CD14-positive monocyte (primary cell): ENCODE data around the gene LIN7A. TPM values are rescaled to one million over a fixed set of nuclear protein-coding genes. Genes with fewer than 3 reads are reported as not detected.

Source experiments
- DNase-seq, 3 donors: peaks; one replicate each; pipeline ENCODE4 v3.0.0-alpha.2; 2011 to 2022
- H2AFZ ChIP-seq: 2 replicates; pipeline ENCODE4 v1.6.0; 2012; ENCODE audit warnings: mild to moderate bottlenecking, low read depth, low read length, inconsistent platforms; ENCODE audit not compliant: insufficient read depth, poor library complexity, severe bottlenecking
- H3K27ac ChIP-seq, 2 donors: 1 replicate in 1 of 2; 2 replicates in 1 of 2; pipeline ENCODE4 v1.5.1; 2012 to 2013; ENCODE audit warnings: low read length in 2 of 2, control low read depth in 1 of 2, inconsistent platforms in 1 of 2, low read depth in 1 of 2, mild to moderate bottlenecking in 1 of 2
- H3K27me3 ChIP-seq, 2 donors: one replicate each; pipeline versions ENCODE4 v1.6.0 to v1.6.1; 2011 to 2013; ENCODE audit warnings: low read length in 2 of 2; ENCODE audit not compliant: control insufficient read depth in 2 of 2, insufficient read depth in 2 of 2
- H3K36me3 ChIP-seq, 2 donors: replicated peaks in 1 of 2; 1 replicate in 1 of 2; 2 replicates in 1 of 2; pipeline versions ENCODE4 v1.5.1 to v1.6.1; 2012 to 2013; ENCODE audit warnings: low read length in 2 of 2, control low read depth in 1 of 2, inconsistent platforms in 1 of 2, mild to moderate bottlenecking in 1 of 2; ENCODE audit not compliant: insufficient read depth in 2 of 2, control insufficient read depth in 1 of 2
- H3K4me1 ChIP-seq, 2 donors: 1 replicate in 1 of 2; 2 replicates in 1 of 2; pipeline versions ENCODE4 v1.5.1 to v1.6.1; 2012 to 2013; ENCODE audit warnings: low read length in 2 of 2, control low read depth in 1 of 2, inconsistent platforms in 1 of 2, mild to moderate bottlenecking in 1 of 2, moderate library complexity in 1 of 2; ENCODE audit not compliant: insufficient read depth in 2 of 2, control insufficient read depth in 1 of 2
- H3K4me2 ChIP-seq: replicated peaks from 2 replicates; pipeline ENCODE3; 2012; ENCODE audit warnings: low read length, moderate library complexity, mild to moderate bottlenecking; ENCODE audit not compliant: poor library complexity, severe bottlenecking; ENCODE audit errors: extremely low read depth
- H3K4me3 ChIP-seq, 3 experiments: fragments of 200-600 bp in 1 of 3; sonication (generic) in 1 of 3; replicated peaks in 1 of 3; 1 replicate in 2 of 3; 2 replicates in 1 of 3; pipeline ENCODE4 v1.5.1; 2011 to 2013; ENCODE audit warnings: low read length in 3 of 3, mild to moderate bottlenecking in 3 of 3, control low read depth in 2 of 3, low read depth in 2 of 3, inconsistent platforms in 1 of 3, moderate library complexity in 1 of 3
- H3K79me2 ChIP-seq: 2 replicates; pipeline ENCODE4 v1.6.0; 2012; ENCODE audit warnings: mild to moderate bottlenecking, control low read depth, inconsistent platforms, low read length, moderate library complexity; ENCODE audit not compliant: insufficient read depth
- H3K9ac ChIP-seq: 2 replicates; pipeline ENCODE4 v1.6.0; 2017; ENCODE audit warnings: low read length, mild to moderate bottlenecking; ENCODE audit not compliant: insufficient read depth, poor library complexity, severe bottlenecking
- H3K9me3 ChIP-seq, 2 donors: replicated peaks in 1 of 2; 1 replicate in 1 of 2; 2 replicates in 1 of 2; pipeline versions ENCODE4 v1.5.1 to v1.6.1; 2012 to 2013; ENCODE audit warnings: low read length in 2 of 2, control low read depth in 1 of 2; ENCODE audit not compliant: control insufficient read depth in 1 of 2, insufficient read depth in 1 of 2
- H4K20me1 ChIP-seq: 2 replicates; pipeline ENCODE4 v1.6.0; 2012; ENCODE audit warnings: mild to moderate bottlenecking, low read length, control low read depth, moderate library complexity; ENCODE audit not compliant: insufficient read depth
- H3K27ac Mint-ChIP-seq, 7 donors: one replicate each; pipeline ENCODE4 v1.8.0; 2020; ENCODE audit warnings: mild to moderate bottlenecking in 7 of 7, mixed read lengths in 7 of 7, moderate library complexity in 6 of 7, inconsistent platforms in 2 of 7
- H3K27me3 Mint-ChIP-seq, 3 donors: one replicate each; pipeline ENCODE4 v1.8.0; 2021 to 2022; ENCODE audit warnings: low read depth in 3 of 3, mild to moderate bottlenecking in 3 of 3, mixed read lengths in 3 of 3, moderate library complexity in 3 of 3, inconsistent platforms in 1 of 3
- H3K36me3 Mint-ChIP-seq, 2 donors: one replicate each; pipeline ENCODE4 v1.8.0; 2020; ENCODE audit warnings: mixed read lengths in 2 of 2, inconsistent platforms in 1 of 2, mild to moderate bottlenecking in 1 of 2
- H3K4me1 Mint-ChIP-seq: one replicate; pipeline ENCODE4 v1.8.0; 2020; ENCODE audit warnings: mild to moderate bottlenecking, mixed read lengths
- H3K4me3 Mint-ChIP-seq, 2 donors: one replicate each; pipeline ENCODE4 v1.8.0; 2020; ENCODE audit warnings: mild to moderate bottlenecking in 2 of 2, mixed read lengths in 2 of 2, moderate library complexity in 1 of 2
- H3K9me3 Mint-ChIP-seq, 7 donors: one replicate each; pipeline ENCODE4 v1.8.0; 2020 to 2022; ENCODE audit warnings: mixed read lengths in 7 of 7, mild to moderate bottlenecking in 6 of 7, moderate library complexity in 6 of 7, inconsistent platforms in 2 of 7
- WGBS: methylation state at CpG from one replicate; pipeline ENCODE4 v1.1.5; 2013; ENCODE audit warnings: missing lambda C conversion rate; ENCODE audit not compliant: insufficient coverage; 5-methylcytosine and 5-hydroxymethylcytosine counted together
- intact Hi-C, 2 donors: fragments of 100-400 bp; cut with micrococcal nuclease; formaldehyde crosslinking; loops; one replicate each; pipeline versions ENCODE4 v1.15.0 to v1.15.1; 2023
- polyA plus RNA-seq, 3 donors: library from polyadenylated mRNA; depleted of rRNA in 1 of 3; unstranded in 2 of 3; stranded (reverse) in 1 of 3; fragments of 300-500 nt in 2 of 3; fragments of >200 nt in 1 of 3; fragmentation: Illumina TruSeq in 2 of 3; gene quantifications; 1 replicate in 2 of 3; 2 replicates in 1 of 3; pipeline ENCODE4 v1.2.3, GENCODE V29; 2012 to 2021
- TF ChIP-seq, protein P1 (sequence below): fragments of 200-600 bp; IDR thresholded peaks from one replicate; pipeline ENCODE4 v1.8.0; 2022; ENCODE audit warnings: antibody characterized with exemption, mild to moderate bottlenecking

LIN7A gene
- polyA plus RNA-seq, 3 donors: 8.0 to 16.6 (median 15.2) TPM

- Histone ChIP-seq H3K4me2 (no peak overlapping the region), H3K9me3 (peaks cover 0 to 11% of the 10 kb centered on the region in 2 donors), H3K4me1 (no peaks in the 10 kb centered on the region), H4K20me1 (no peaks in the 10 kb centered on the region), H3K4me3 (no peak overlapping the region), H3K36me3 (peaks cover 7 to 14% of the 10 kb centered on the region in 2 donors), H3K27ac (no peak overlapping the region), H3K79me2 (peaks cover 8% of the 10 kb centered on the region), H2AFZ (no peak overlapping the region), H3K9ac (no peak overlapping the region), H3K27me3 (no peaks in the 10 kb centered on the region)
- DNase-seq: no peak
- Mint-ChIP-seq H3K4me1 (no peaks in the 10 kb centered on the region), H3K27ac (no peak overlapping the region), H3K27me3 (no peaks in the 10 kb centered on the region), H3K4me3 (no peak overlapping the region), H3K9me3 (peaks cover 0 to 8% (median 4%) of the 10 kb centered on the region in 7 donors), H3K36me3 (peaks cover 38 to 40% of the 10 kb centered on the region in 2 donors)
- WGBS: no CpG with 5 or more reads among the region's 2 CpGs
- intact Hi-C loops: no loop called here
- TF ChIP-seq, protein P1, sequence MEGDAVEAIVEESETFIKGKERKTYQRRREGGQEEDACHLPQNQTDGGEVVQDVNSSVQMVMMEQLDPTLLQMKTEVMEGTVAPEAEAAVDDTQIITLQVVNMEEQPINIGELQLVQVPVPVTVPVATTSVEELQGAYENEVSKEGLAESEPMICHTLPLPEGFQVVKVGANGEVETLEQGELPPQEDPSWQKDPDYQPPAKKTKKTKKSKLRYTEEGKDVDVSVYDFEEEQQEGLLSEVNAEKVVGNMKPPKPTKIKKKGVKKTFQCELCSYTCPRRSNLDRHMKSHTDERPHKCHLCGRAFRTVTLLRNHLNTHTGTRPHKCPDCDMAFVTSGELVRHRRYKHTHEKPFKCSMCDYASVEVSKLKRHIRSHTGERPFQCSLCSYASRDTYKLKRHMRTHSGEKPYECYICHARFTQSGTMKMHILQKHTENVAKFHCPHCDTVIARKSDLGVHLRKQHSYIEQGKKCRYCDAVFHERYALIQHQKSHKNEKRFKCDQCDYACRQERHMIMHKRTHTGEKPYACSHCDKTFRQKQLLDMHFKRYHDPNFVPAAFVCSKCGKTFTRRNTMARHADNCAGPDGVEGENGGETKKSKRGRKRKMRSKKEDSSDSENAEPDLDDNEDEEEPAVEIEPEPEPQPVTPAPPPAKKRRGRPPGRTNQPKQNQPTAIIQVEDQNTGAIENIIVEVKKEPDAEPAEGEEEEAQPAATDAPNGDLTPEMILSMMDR: no peak
Observed at GRCh38 chr12:80825506-80825905, 112.2 kb downstream of the LIN7A start.

DNA sequence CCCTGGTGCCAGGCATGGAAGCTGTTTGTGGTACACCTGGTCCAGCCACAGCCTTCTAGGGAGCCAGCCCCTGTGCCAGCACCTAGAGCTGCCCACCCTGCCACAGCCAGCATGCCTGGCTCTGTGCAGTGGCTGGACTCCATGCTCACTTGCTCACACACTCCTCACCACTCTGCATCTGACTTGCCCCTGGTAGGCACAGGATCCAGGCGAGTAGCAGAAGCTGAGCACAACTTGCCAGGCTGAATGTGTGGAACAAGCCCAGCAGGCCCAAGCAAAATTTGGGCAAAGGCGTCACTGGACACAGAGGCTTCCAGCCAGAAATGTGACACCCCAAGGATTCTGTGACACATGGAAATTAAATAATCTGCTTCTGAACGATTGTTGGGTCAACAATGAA, 114.3 kb downstream of the LIN7A start:
- Histone ChIP-seq H3K27me3 (no peaks in the 10 kb centered on the region), H3K79me2 (peaks cover 8% of the 10 kb centered on the region), H4K20me1 (no peaks in the 10 kb centered on the region), H3K27ac (no peak overlapping the region), H3K9ac (no peak overlapping the region), H3K4me3 (no peak overlapping the region), H3K4me1 (no peaks in the 10 kb centered on the region), H3K9me3 (peaks cover 0 to 11% of the 10 kb centered on the region in 2 donors), H2AFZ (no peak overlapping the region), H3K4me2 (no peak overlapping the region), H3K36me3 (peaks cover 7 to 17% of the 10 kb centered on the region in 2 donors)
- Mint-ChIP-seq H3K4me1 (no peaks in the 10 kb centered on the region), H3K4me3 (no peak overlapping the region), H3K36me3 (peaks cover 33 to 42% of the 10 kb centered on the region in 2 donors), H3K27me3 (no peaks in the 10 kb centered on the region), H3K9me3 (peaks cover 0 to 8% (median 4%) of the 10 kb centered on the region in 7 donors), H3K27ac (no peak overlapping the region)
- TF ChIP-seq, protein P1: no peak
- intact Hi-C loops: no loop called here
- 93% methylated on average over 2 of the region's 3 CpGs for WGBS
- no peak for DNase-seq
